ENCODE results near the gene YBX1.

YBX1 gene

DNA sequence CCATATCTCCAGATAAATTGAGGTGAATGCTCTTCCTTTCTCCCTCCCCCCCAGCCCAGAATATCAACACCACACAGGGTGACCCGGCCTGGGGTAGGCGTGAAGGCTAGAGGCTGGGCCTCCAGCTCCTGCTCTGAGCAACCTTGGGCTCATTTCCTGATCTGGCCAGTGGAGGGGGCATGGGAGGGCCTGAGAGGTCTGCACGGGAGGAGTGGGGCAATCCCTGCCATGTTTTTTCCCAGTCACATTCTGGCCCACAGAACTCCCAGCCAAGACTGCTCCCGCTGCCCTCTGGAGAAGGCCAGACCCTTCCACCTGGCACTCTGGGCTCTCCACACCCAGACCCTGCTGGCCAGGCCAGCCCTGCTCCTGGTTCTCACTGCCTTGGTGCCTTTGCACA lies 53.9 kb downstream of the YBX1 start:
- Histone ChIP-seq H3K23ac (ENCODE audit: low read length in 2 of 2) (no peak overlapping the region), H2AK5ac (ENCODE audit: low read length, severe bottlenecking) (no peak overlapping the region), H3K4me2 (ENCODE audit: low read length, poor library complexity, severe bottlenecking) (no peak overlapping the region), H2BK15ac (ENCODE audit: low read depth, poor library complexity, severe bottlenecking) (no peak overlapping the region), H3K4ac (ENCODE audit: low read depth in 1 of 2, low read length in 2 of 2) (no peak overlapping the region), H4K8ac (ENCODE audit: low read length) (no peak overlapping the region), H3K18ac (ENCODE audit: low read depth in 1 of 2, low read length in 2 of 2) (no peak overlapping the region), H3K36me3 (ENCODE audit: control insufficient read depth in 1 of 2, insufficient read depth in 2 of 2, low read depth in 1 of 2, low read length in 2 of 2) (no peaks in the 10 kb centered on the region), H3K9ac (ENCODE audit: low read length) (no peak overlapping the region), H3K79me1 (replicated peaks; ENCODE audit: low read length, poor library complexity, severe bottlenecking) (no peaks in the 10 kb centered on the region), H3K14ac (ENCODE audit: low read length in 2 of 2) (no peak overlapping the region), H3K4me3 (ENCODE audit: insufficient read depth in 1 of 2, low read depth in 1 of 2, low read length in 2 of 2) (no peak overlapping the region), H3K4me1 (ENCODE audit: control insufficient read depth, insufficient read depth, low read depth, low read length) (peaks cover 3% of the 10 kb centered on the region), H2BK5ac (ENCODE audit: low read depth, low read length, poor library complexity, severe bottlenecking) (no peak overlapping the region), H3K27me3 (ENCODE audit: control insufficient read depth in 1 of 2, insufficient read depth in 1 of 2, low read length in 2 of 2) (no peaks in the 10 kb centered on the region), H3K9me3 (ENCODE audit: control insufficient read depth, low read length) (no peaks in the 10 kb centered on the region), H2AFZ (ENCODE audit: low read depth, low read length) (no peak overlapping the region), H3K27ac (ENCODE audit: low read length, poor library complexity, severe bottlenecking) (no peak overlapping the region), H4K91ac (ENCODE audit: low read length) (no peak overlapping the region), H2BK120ac (ENCODE audit: low read depth, low read length) (no peak overlapping the region), H2BK12ac (ENCODE audit: low read length in 2 of 2) (no peak overlapping the region)
- WGBS = 69% methylated on average over 4 of the region's 4 CpGs
- DNase-seq = peak; percentile 28

DNA sequence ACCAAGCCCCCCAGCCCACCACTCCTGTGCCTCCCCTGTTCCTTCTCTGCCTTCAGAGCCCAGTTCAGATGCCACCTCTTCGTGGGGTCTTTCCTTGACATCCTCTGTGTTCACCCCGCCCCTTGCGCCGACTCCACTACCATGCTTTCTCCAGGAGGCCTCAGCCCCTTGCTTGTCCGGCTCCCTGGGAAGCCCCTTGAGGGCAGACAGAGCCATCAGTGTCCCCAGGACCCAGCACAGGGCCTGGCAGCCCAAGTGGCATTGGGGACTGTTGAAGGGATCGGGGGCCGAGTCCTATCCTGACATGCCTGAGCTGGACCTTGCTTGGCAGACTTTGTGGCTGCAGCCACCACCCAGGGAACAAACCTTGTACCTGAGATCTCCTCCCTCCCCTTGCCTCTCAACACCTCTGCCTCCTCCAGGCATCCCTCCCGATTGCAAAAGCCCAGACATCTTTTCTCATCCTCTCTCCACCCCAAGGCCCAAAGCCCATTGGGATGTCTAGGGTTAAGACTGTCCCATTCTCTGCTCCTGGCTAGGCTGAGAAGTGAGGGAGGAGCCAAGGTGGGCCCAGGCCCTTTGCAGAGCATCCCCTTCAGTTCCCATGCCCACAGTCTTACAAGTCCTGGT lies 54.5 kb downstream of the YBX1 start:
- no peak overlapping the region for H3K9ac ChIP-seq (ENCODE audit: low read length)
- H3K23ac ChIP-seq (ENCODE audit: low read length in 2 of 2) = no peak overlapping the region
- H2AFZ ChIP-seq (ENCODE audit: low read depth, low read length) = no peak overlapping the region
- H2BK15ac ChIP-seq (ENCODE audit: low read depth, poor library complexity, severe bottlenecking) = no peak overlapping the region
- no peak overlapping the region for H3K4me2 ChIP-seq (ENCODE audit: low read length, poor library complexity, severe bottlenecking)
- H2BK120ac ChIP-seq (ENCODE audit: low read depth, low read length) = no peak overlapping the region
- 93% methylated on average over 7 of the region's 8 CpGs for WGBS
- no peak overlapping the region for H2BK12ac ChIP-seq (ENCODE audit: low read length in 2 of 2)
- no peaks in the 10 kb centered on the region for H3K36me3 ChIP-seq (ENCODE audit: control insufficient read depth in 1 of 2, insufficient read depth in 2 of 2, low read depth in 1 of 2, low read length in 2 of 2)
- H2AK5ac ChIP-seq (ENCODE audit: low read length, severe bottlenecking) = no peak overlapping the region
- H3K27me3 ChIP-seq (ENCODE audit: control insufficient read depth in 1 of 2, insufficient read depth in 1 of 2, low read length in 2 of 2) = no peaks in the 10 kb centered on the region
- DNase-seq = no peak
- peaks cover 3% of the 10 kb centered on the region for H3K4me1 ChIP-seq (ENCODE audit: control insufficient read depth, insufficient read depth, low read depth, low read length)
- H3K4me3 ChIP-seq (ENCODE audit: insufficient read depth in 1 of 2, low read depth in 1 of 2, low read length in 2 of 2) = no peak overlapping the region
- no peak overlapping the region for H2BK5ac ChIP-seq (ENCODE audit: low read depth, low read length, poor library complexity, severe bottlenecking)
- no peak overlapping the region for H3K18ac ChIP-seq (ENCODE audit: low read depth in 1 of 2, low read length in 2 of 2)
- H4K91ac ChIP-seq (ENCODE audit: low read length) = no peak overlapping the region
- no peaks in the 10 kb centered on the region for H3K9me3 ChIP-seq (ENCODE audit: control insufficient read depth, low read length)
- H3K4ac ChIP-seq (ENCODE audit: low read depth in 1 of 2, low read length in 2 of 2) = no peak overlapping the region
- H3K27ac ChIP-seq (ENCODE audit: low read length, poor library complexity, severe bottlenecking) = no peak overlapping the region
- H3K79me1 ChIP-seq (replicated peaks; ENCODE audit: low read length, poor library complexity, severe bottlenecking) = no peaks in the 10 kb centered on the region
- H4K8ac ChIP-seq (ENCODE audit: low read length) = no peak overlapping the region
- no peak overlapping the region for H3K14ac ChIP-seq (ENCODE audit: low read length in 2 of 2)

DNA sequence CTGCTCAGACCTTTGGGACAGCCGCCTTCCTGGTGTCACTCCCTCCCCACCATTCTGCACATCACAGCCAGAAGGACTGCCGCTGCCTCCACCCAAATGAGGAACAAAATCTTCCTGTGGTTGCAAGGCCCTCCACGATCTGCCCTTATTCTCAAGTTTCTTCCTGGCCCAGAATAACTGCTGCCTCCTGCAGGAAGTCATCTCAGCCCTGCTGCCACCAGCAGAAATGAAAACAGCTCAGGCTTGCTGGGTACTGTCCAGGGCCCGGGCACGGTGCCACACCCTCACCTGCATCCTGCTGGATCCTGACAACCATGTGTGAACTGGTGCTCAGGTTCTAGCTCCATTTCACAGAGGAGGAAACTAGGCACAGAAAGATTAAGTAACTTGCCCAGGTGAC lies 55.0 kb downstream of the YBX1 start:
- 83% methylated on average over 5 of the region's 5 CpGs for WGBS
- no peak overlapping the region for H2BK15ac ChIP-seq (ENCODE audit: low read depth, poor library complexity, severe bottlenecking)
- H3K4me1 ChIP-seq (ENCODE audit: control insufficient read depth, insufficient read depth, low read depth, low read length) = peaks cover 3% of the 10 kb centered on the region
- no peak overlapping the region for H2BK5ac ChIP-seq (ENCODE audit: low read depth, low read length, poor library complexity, severe bottlenecking)
- no peak overlapping the region for H3K23ac ChIP-seq (ENCODE audit: low read length in 2 of 2)
- H3K4me2 ChIP-seq (ENCODE audit: low read length, poor library complexity, severe bottlenecking) = no peak overlapping the region
- H2BK120ac ChIP-seq (ENCODE audit: low read depth, low read length) = no peak overlapping the region
- H3K4ac ChIP-seq (ENCODE audit: low read depth in 1 of 2, low read length in 2 of 2) = no peak overlapping the region
- H2AFZ ChIP-seq (ENCODE audit: low read depth, low read length) = no peak overlapping the region
- no peaks in the 10 kb centered on the region for H3K27me3 ChIP-seq (ENCODE audit: control insufficient read depth in 1 of 2, insufficient read depth in 1 of 2, low read length in 2 of 2)
- no peaks in the 10 kb centered on the region for H3K36me3 ChIP-seq (ENCODE audit: control insufficient read depth in 1 of 2, insufficient read depth in 2 of 2, low read depth in 1 of 2, low read length in 2 of 2)
- no peak overlapping the region for H2AK5ac ChIP-seq (ENCODE audit: low read length, severe bottlenecking)
- no peak overlapping the region for H4K8ac ChIP-seq (ENCODE audit: low read length)
- no peaks in the 10 kb centered on the region for H3K9me3 ChIP-seq (ENCODE audit: control insufficient read depth, low read length)
- no peak overlapping the region for H4K91ac ChIP-seq (ENCODE audit: low read length)
- H2BK12ac ChIP-seq (ENCODE audit: low read length in 2 of 2) = no peak overlapping the region
- H3K27ac ChIP-seq (ENCODE audit: low read length, poor library complexity, severe bottlenecking) = no peak overlapping the region
- no peak overlapping the region for H3K9ac ChIP-seq (ENCODE audit: low read length)
- no peak overlapping the region for H3K18ac ChIP-seq (ENCODE audit: low read depth in 1 of 2, low read length in 2 of 2)
- DNase-seq = no peak
- H3K79me1 ChIP-seq (replicated peaks; ENCODE audit: low read length, poor library complexity, severe bottlenecking) = no peaks in the 10 kb centered on the region
- H3K14ac ChIP-seq (ENCODE audit: low read length in 2 of 2) = no peak overlapping the region
- no peak overlapping the region for H3K4me3 ChIP-seq (ENCODE audit: insufficient read depth in 1 of 2, low read depth in 1 of 2, low read length in 2 of 2)

DNA sequence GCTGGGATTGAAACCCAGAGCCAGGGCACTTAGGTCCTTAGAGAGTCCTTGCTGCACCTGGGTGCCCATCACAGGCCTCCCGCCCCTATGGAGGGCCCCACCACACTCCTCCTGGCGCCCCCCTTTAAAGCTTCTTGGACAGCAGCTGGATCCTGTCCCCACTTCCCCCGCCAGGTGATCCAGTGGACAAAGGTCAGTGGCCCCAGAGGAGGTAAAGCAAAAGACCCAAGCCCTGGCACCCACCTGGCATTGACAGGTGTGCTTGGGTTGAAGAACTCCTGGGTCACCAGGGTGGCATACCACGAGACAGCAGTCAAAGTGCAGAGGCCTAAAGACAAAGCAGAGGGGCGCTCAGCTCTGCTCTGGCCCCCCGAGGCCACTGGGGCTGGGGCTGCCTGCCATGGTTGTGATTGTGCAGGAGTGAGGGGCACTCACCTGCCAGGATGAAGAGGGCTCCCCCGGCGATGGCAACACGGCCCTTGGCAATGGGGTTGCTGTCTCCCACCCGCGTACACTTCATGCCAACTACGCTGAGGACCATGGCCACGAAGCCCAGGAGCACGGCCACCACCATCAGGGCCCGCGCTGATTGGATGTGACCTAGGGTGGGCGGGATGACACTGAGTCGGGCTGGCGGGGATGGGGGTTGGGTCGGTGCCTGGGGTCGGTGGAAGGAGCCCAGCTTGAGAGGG lies 55.9 kb downstream of the YBX1 start:
- Histone ChIP-seq H3K36me3 (ENCODE audit: control insufficient read depth in 1 of 2, insufficient read depth in 2 of 2, low read depth in 1 of 2, low read length in 2 of 2) (no peaks in the 10 kb centered on the region), H3K14ac (ENCODE audit: low read length in 2 of 2) (peak overlapping the region in 1 of 2 experiments; percentile 30), H2BK12ac (ENCODE audit: low read length in 2 of 2) (no peak overlapping the region), H2BK5ac (ENCODE audit: low read depth, low read length, poor library complexity, severe bottlenecking) (no peak overlapping the region), H3K4me2 (ENCODE audit: low read length, poor library complexity, severe bottlenecking) (no peak overlapping the region), H3K18ac (ENCODE audit: low read depth in 1 of 2, low read length in 2 of 2) (no peak overlapping the region), H4K91ac (ENCODE audit: low read length) (no peak overlapping the region), H3K27ac (ENCODE audit: low read length, poor library complexity, severe bottlenecking) (no peak overlapping the region), H3K4me3 (ENCODE audit: insufficient read depth in 1 of 2, low read depth in 1 of 2, low read length in 2 of 2) (no peak overlapping the region), H2AK5ac (ENCODE audit: low read length, severe bottlenecking) (no peak overlapping the region), H3K9ac (ENCODE audit: low read length) (no peak overlapping the region), H3K4ac (ENCODE audit: low read depth in 1 of 2, low read length in 2 of 2) (no peak overlapping the region), H3K79me1 (replicated peaks; ENCODE audit: low read length, poor library complexity, severe bottlenecking) (no peaks in the 10 kb centered on the region), H3K4me1 (ENCODE audit: control insufficient read depth, insufficient read depth, low read depth, low read length) (peaks cover 3% of the 10 kb centered on the region), H4K8ac (ENCODE audit: low read length) (no peak overlapping the region), H2AFZ (ENCODE audit: low read depth, low read length) (no peak overlapping the region), H2BK120ac (ENCODE audit: low read depth, low read length) (no peak overlapping the region), H3K9me3 (ENCODE audit: control insufficient read depth, low read length) (no peaks in the 10 kb centered on the region), H3K27me3 (ENCODE audit: control insufficient read depth in 1 of 2, insufficient read depth in 1 of 2, low read length in 2 of 2) (no peaks in the 10 kb centered on the region), H3K23ac (ENCODE audit: low read length in 2 of 2) (no peak overlapping the region), H2BK15ac (ENCODE audit: low read depth, poor library complexity, severe bottlenecking) (no peak overlapping the region)
- DNase-seq = no peak
- WGBS = 90% methylated on average over 21 of the region's 21 CpGs
